Left lung (tissue), 14 donors: ENCODE results near the gene RSPH1. TPM values are rescaled to one million over a fixed set of nuclear protein-coding genes. Genes with fewer than 3 reads are reported as not detected.

Experiments used
- ATAC-seq: fragments of 200-7000 bp; cut with Tn5 transposase; one replicate; pipeline ENCODE4 v1.9.1; 2020; ENCODE audit warnings: moderate library complexity
- DNase-seq, 4 donors: peaks; one replicate each; pipeline ENCODE4 v3.0.0-alpha.2; 2013 to 2020
- H3K27ac ChIP-seq, 2 donors: fragments of 200-600 bp; sonication (generic) in 1 of 2; one replicate each; pipeline versions ENCODE4 v1.5.0 to v1.8.0; 2020 to 2021
- H3K27me3 ChIP-seq, 2 donors: fragments of 200-600 bp; sonication (generic) in 1 of 2; one replicate each; pipeline versions ENCODE4 v1.5.0 to v1.8.0; 2020 to 2021
- H3K36me3 ChIP-seq, 2 donors: fragments of 200-600 bp; sonication (generic) in 1 of 2; one replicate each; pipeline versions ENCODE4 v1.5.0 to v1.8.0; 2020 to 2021
- H3K4me1 ChIP-seq, 2 donors: fragments of 200-600 bp; one replicate each; pipeline ENCODE4 v1.8.0; 2021
- H3K4me3 ChIP-seq, 2 donors: fragments of 200-600 bp; sonication (generic) in 1 of 2; one replicate each; pipeline versions ENCODE4 v1.5.0 to v1.8.0; 2020 to 2021; ENCODE audit warnings: mild to moderate bottlenecking in 1 of 2
- H3K9me3 ChIP-seq, 2 donors: fragments of 200-600 bp; sonication (generic) in 1 of 2; one replicate each; pipeline versions ENCODE4 v1.5.0 to v1.8.0; 2020 to 2021
- intact Hi-C, 2 donors: fragments of 100-400 bp; cut with DNase I; formaldehyde crosslinking; loops; one replicate each; pipeline versions ENCODE4 v1.11.2 to v1.14.2; 2022
- long read RNA-seq, 12 donors: library from polyadenylated mRNA in 2 of 12; unstranded in 2 of 12; transcript quantifications; one replicate each; pipeline ENCODE4 v2.0.0 and lab custom pipeline, GENCODE V29; 2019 to 2026
- polyA plus RNA-seq, 6 donors: library from polyadenylated mRNA; unstranded; fragments of 120-200 nt; gene quantifications; one replicate each; pipeline ENCODE4 v1.2.1, GENCODE V29; 2013; ENCODE audit not compliant: insufficient read length in 6 of 6
- total RNA-seq, 2 donors: library from RNA; stranded (reverse); fragmentation: NEBNext Ultra II Directional; extraction: Animal tissue kit (Norgen Biotek cat#: 25700); gene quantifications; one replicate each; pipeline ENCODE4 v1.2.1, GENCODE V29; 2021
- TF ChIP-seq, protein P1 (sequence below), 2 donors: fragments of 200-600 bp; sonication (generic) in 1 of 2; IDR thresholded peaks; one replicate each; pipeline versions ENCODE4 v1.5.0 to v1.8.0; 2021; ENCODE audit warnings: antibody characterized with exemption in 2 of 2
- donor health status: DM: no; HTN: yes; CAD: no.
- donor health status: DM: no; HTN: no; CAD: no.

Gene RSPH1
- total RNA-seq: 10 to 100 TPM in 1 of 2 donors, under 1 TPM in 1; 0.73 to 10.7 TPM
- 10 to 100 TPM in 4 of 6 donors, 1 to 10 TPM in 2; 4.2 to 27.3 (median 16.7) TPM for polyA plus RNA-seq
- long read RNA-seq, donor 1, transcript RSPH1-201 (9 exons, 1,430 nt): major isoform, 5 of 19 reads
- long read RNA-seq, donor 1, partial matches to known transcripts: 12 of 19 reads
- long read RNA-seq, donor 1, other reads (novel, unspliced or antisense): 0 of 19 reads
- long read RNA-seq, donor 2: 0 reads
- long read RNA-seq, donor 3, partial matches to known transcripts: 0 of 1 reads
- long read RNA-seq, donor 3, other reads (novel, unspliced or antisense): 0 of 1 reads
- long read RNA-seq, donor 4: 0 reads
- long read RNA-seq, donor 5, transcript RSPH1-201 (9 exons, 1,430 nt): major isoform, 11 of 23 reads
- long read RNA-seq, donor 5, partial matches to known transcripts: 11 of 23 reads
- long read RNA-seq, donor 5, other reads (novel, unspliced or antisense): 0 of 23 reads
- long read RNA-seq, donor 6: 0 reads
- long read RNA-seq, donor 7: 0 reads
- long read RNA-seq, donor 8, partial matches to known transcripts: 0 of 2 reads
- long read RNA-seq, donor 8, other reads (novel, unspliced or antisense): 0 of 2 reads
- long read RNA-seq, donor 9: 0 reads
- long read RNA-seq, donor 10, partial matches to known transcripts: 1 of 4 reads
- long read RNA-seq, donor 10, other reads (novel, unspliced or antisense): 2 of 4 reads
- long read RNA-seq, donor 11, partial matches to known transcripts: 16 of 18 reads
- long read RNA-seq, donor 11, other reads (novel, unspliced or antisense): 0 of 18 reads
- long read RNA-seq, donor 12, partial matches to known transcripts: 9 of 13 reads
- long read RNA-seq, donor 12, other reads (novel, unspliced or antisense): 0 of 13 reads

DNA sequence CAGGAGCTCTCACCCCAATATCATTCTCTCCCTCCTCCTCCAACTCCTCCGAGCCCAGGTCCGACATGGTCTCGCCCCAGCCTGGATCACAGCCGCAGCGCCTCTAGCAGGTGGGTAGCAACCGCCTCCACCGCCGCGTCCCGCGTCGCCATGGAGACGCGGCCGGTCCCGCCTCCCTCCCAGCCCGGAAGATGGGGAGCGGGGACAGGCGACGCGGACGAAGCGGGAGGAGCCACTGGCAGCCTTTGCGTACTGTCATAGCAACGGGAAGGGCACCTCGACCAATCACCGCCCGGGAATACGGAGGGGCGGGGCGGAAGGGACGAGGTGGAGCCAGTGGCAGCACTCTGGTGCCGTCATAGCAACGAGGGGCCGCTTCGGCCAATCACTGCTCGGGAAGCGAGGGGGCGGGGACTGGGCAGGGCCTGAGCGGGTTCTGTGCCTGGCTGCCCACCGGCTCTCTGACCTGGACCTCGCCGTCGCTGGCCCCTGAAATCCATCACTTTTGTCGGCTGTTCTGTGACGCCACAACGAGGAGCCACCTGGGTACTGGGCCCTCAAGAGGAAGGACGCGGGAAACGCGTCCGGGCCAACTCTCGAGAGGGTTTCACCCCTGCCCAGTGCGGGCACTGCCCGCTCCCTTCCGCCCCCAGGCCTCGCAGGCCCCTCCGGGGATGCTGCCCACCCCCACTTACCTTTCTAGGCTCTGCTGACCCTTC lies at the start of gene RSPH1:
RSPH1 (minus strand) TSS at position 105 of the 719 bp plus-strand sequence; CDS start at position 67, 38 bp downstream.
- TF ChIP-seq, protein P1, sequence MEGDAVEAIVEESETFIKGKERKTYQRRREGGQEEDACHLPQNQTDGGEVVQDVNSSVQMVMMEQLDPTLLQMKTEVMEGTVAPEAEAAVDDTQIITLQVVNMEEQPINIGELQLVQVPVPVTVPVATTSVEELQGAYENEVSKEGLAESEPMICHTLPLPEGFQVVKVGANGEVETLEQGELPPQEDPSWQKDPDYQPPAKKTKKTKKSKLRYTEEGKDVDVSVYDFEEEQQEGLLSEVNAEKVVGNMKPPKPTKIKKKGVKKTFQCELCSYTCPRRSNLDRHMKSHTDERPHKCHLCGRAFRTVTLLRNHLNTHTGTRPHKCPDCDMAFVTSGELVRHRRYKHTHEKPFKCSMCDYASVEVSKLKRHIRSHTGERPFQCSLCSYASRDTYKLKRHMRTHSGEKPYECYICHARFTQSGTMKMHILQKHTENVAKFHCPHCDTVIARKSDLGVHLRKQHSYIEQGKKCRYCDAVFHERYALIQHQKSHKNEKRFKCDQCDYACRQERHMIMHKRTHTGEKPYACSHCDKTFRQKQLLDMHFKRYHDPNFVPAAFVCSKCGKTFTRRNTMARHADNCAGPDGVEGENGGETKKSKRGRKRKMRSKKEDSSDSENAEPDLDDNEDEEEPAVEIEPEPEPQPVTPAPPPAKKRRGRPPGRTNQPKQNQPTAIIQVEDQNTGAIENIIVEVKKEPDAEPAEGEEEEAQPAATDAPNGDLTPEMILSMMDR (IDR thresholded peaks at IDR 0.05): no peak
- peak within 1 kb of the TSS; percentile 54 to 75 for H3K4me3 ChIP-seq
- ATAC-seq: peak; percentile 97
- peaks cover 0 to 15% of the 10 kb centered on the region in 2 donors for H3K4me1 ChIP-seq
- H3K9me3 ChIP-seq: no peaks in the 10 kb centered on the region
- DNase-seq: peak; percentile 97 to 100 (median 100)
- intact Hi-C loops: no loop called here
- H3K27me3 ChIP-seq: no peaks in the 10 kb centered on the region
- no peaks in the 10 kb centered on the region for H3K36me3 ChIP-seq
- peak within 1 kb of the TSS; percentile 72 to 82 for H3K27ac ChIP-seq

DNA sequence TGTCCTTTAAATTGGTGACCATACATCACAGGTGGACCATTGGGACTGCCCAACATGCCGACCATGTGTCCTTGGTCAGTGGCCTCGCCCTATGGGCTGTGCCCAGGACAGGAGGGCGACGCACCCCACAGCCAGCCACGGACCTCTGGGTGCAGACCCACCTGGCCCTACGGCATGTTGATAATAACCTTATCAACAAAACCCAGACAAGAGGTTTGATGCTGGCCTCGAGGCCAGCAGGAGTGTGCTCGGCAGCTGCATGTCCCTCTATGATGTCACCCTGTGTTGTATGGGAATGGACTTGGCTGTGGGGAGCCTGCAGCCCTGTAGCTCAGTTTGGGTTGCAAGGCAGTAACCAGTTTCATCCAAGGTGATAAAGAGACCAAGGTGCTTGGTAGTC lies 49.7 kb upstream of the RSPH1 start:
- H3K9me3 ChIP-seq: no peaks in the 10 kb centered on the region
- no peaks in the 10 kb centered on the region for H3K27me3 ChIP-seq
- TF ChIP-seq, protein P1 (IDR thresholded peaks at IDR 0.05): no peak
- DNase-seq (no peak), ATAC-seq (no peak)
- no peaks in the 10 kb centered on the region for H3K4me1 ChIP-seq
- H3K27ac ChIP-seq: no peak overlapping the region
- intact Hi-C loops: no loop called here
- no peak overlapping the region for H3K4me3 ChIP-seq
- H3K36me3 ChIP-seq: peaks cover 0 to 93% of the 10 kb centered on the region in 2 donors

DNA sequence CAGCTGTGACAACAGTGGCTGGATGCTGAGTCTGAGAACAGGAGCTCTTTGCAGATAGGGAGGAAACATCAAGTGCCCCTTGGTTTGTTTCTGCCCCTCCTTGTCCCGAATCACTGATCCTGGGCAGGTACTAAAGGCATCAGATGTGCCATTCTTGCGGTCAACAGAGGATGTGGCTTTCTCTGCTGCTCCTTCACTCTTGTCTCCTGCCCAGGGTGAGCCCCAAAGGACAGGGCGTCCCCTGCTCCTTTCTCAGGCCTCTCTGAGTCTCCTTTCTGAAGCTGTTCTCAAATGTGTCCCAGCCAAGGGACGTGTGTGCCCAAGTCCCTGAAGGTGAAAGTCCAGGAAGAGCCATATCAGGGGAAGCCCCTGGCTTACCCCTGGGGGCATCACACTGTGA lies 49.3 kb upstream of the RSPH1 start:
- no peaks in the 10 kb centered on the region for H3K27me3 ChIP-seq
- DNase-seq: no peak
- no peaks in the 10 kb centered on the region for H3K9me3 ChIP-seq
- ATAC-seq: no peak
- intact Hi-C loops: no loop called here
- no peak overlapping the region for H3K4me3 ChIP-seq
- TF ChIP-seq, protein P1 (IDR thresholded peaks at IDR 0.05): no peak
- H3K27ac ChIP-seq: no peak overlapping the region
- peaks cover 0 to 96% of the 10 kb centered on the region in 2 donors for H3K36me3 ChIP-seq
- H3K4me1 ChIP-seq: no peaks in the 10 kb centered on the region

DNA sequence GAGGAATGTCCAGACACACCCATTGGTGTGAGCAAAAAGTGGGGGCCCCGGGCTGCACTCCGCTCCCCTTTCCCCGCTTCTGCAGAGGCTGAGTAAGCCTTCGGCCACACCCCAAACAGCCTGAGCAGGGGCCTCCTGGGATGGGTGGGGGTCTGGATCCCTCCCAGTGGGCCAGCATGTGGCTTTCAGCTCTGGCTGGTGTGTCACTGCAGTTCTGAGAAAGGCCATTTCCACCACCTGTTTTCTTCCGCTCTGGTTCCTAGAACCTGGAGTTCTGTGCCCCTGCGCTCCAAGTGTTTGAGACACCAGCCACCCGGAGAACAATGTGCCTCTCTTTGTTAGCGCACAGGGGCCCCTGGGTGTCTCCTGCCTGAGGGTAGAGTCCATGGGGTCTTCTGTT lies 48.5 kb upstream of the RSPH1 start:
- no peaks in the 10 kb centered on the region for H3K27me3 ChIP-seq
- H3K9me3 ChIP-seq: no peaks in the 10 kb centered on the region
- intact Hi-C loops: no loop called here
- DNase-seq: peak in 1 of 4 donors; percentile 7
- no peaks in the 10 kb centered on the region for H3K4me1 ChIP-seq
- H3K36me3 ChIP-seq: peaks cover 0 to 98% of the 10 kb centered on the region in 2 donors
- ATAC-seq: no peak
- TF ChIP-seq, protein P1 (IDR thresholded peaks at IDR 0.05): no peak
- H3K4me3 ChIP-seq: no peak overlapping the region
- no peak overlapping the region for H3K27ac ChIP-seq
